ENCODE measurements around the gene SATB2.

SATB2 gene

DNA sequence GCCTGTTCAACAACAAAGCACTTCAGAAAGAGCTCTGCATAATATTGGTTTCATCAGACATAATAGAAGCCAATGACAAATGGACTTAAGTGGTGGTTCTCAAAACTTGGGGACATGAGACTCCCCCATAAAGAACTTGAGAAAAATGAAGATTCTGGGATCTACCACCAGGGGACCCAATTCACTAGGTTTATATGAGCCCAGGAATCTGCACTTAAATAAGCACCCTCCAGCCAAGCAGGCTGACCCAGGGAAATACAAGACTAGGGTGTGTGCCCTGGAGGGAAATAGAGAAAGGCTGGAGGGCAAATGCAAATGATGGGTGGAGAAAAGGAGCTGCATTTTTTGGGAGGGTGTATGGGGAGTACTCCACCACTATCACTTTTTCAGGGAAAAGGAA, 52.5 kb downstream of the SATB2 start:
- DNase-seq (ENCODE audit: low read depth in 2 of 2) = no peak

DNA sequence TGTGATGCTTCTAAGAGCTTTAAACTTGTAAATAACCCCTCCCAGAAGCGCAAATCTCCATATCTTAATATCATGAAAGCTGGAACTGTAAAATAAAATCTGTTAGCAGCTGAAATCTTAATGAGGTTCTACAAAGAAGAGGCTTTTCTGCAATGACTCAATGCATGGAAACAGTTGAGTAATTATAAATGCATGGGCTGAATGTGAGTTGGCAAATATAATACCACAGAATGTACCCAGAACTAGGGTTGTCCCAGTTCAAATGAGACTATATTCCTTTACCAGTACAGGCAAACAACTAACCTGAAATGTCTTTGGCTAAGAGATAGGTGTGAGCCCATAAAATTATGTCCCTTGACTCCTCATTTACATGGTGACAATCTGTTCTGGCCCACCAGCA, 52.9 kb downstream of the SATB2 start:
- DNase-seq (ENCODE audit: low read depth in 2 of 2) = no peak

DNA sequence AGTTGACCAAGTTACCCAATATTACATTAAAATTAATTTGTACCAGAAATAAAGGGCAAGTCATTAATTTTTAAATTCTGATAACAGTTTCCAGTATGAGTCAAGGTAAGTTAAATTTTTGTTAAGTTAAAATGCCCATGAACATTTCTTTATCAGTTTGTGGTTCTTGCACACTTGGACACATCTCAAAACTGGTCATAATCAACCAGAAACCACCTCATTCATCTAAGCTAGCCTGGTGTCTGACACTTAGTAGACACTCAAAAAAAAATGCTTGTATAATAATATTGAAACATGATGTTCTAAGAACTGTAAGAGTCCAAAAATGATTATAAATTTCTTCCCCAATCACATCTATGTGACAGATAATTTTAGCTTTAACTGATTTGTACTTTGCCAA, 62.4 kb downstream of the SATB2 start:
- DNase-seq (ENCODE audit: low read depth in 2 of 2) = no peak

DNA sequence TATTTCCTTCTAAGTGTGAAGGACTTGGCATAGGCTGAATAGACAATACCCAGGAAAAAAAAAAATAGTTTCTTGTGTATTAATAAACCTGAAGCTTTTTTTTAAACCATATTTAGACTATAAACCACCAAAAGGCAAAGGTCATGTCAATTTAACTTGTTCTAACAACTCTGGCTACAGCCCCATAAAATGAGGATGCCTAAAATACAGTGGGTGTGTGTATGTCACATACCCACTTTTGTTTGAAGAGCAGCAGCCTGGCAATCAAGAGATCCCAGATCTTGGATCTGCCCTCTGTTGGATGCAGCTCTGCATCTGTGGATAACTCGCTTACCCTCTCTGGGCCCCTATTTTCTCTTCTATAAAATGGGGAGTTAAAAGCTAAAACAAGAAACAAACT, 65.4 kb downstream of the SATB2 start:
- DNase-seq (ENCODE audit: low read depth in 2 of 2) = no peak

DNA sequence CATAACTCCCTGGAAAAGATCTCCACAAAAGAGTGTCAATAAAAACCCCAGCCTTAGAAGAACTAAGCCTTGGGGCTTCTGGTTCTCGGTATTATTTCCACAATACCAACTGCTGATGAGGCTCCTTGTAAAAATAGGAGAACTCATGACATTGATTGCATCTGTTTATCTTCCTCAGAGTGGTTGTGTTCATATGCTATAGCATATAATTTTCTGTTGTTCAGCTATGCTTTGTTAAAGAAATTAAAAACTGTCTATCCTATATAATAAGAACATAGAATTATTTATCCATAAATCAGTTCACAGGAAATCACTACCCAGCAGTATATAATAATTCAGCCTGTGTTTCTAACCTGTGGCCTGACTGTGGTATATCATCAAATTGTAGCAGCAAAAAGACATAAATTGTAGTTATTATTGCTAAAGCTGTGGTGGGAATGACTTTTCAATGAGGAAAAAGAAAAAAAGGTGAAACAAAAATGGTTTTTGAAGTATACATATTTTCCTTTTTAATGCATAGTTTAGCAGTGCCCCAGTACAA, 68.9 kb downstream of the SATB2 start:
- no peak for DNase-seq (ENCODE audit: low read depth in 2 of 2)

DNA sequence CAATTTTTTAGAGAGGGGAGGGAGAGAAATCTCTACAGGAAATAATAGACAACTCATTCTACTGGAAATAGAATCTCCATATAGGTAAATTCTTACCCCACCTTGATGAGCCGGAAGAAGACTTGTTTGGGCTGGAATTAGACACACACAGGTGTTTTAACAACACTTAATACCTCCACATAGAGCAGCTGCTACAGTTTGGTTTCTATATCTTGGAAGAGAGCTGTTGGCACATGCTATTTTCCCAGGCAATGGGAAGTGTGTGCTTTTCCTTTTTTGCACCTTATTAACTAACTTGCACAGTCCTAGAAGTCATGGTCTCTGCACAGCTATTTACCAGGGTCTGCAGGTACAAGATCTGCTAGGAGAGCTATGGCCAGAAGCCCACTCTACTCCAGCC, 73.7 kb downstream of the SATB2 start:
- DNase-seq (ENCODE audit: low read depth in 2 of 2) = no peak

DNA sequence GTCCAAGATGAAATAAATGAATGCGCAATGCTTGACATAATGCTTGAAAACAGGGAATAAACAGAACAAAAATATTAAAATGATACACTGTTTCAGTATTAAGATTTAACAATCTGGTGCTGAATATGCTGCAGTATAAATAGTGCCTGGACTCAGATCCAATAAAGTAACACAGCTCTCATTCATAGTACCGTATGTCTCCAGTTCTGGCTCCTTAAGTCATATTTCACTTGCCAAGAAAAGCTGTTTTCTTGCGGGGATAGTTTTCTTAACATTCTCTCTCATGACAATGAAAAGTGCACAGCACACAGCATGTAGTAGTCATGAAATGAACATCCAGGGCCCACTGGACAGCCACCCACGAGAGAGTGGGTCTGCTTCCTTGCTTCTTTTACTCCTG, 74.7 kb downstream of the SATB2 start:
- DNase-seq (ENCODE audit: low read depth in 2 of 2) = no peak

DNA sequence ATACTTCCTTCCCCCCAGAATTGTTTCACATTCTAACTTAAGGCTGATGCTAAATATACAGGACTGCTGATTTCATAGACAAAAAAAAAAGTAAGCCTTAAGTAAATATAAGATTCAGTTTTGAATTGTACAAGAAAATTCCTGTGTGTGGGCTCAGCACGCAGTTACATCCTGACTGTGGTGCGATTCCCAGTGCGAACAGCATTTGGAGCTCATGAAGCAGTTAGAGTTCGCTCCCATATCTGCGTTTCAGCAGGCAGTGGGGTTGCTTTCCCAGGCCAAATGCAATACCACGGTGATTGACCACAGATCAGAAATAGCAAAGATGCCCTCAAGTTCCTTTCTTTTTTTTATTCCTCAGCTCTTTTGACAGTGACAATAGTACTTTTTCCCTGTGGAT, 75.6 kb downstream of the SATB2 start:
- DNase-seq (ENCODE audit: low read depth in 2 of 2) = no peak

DNA sequence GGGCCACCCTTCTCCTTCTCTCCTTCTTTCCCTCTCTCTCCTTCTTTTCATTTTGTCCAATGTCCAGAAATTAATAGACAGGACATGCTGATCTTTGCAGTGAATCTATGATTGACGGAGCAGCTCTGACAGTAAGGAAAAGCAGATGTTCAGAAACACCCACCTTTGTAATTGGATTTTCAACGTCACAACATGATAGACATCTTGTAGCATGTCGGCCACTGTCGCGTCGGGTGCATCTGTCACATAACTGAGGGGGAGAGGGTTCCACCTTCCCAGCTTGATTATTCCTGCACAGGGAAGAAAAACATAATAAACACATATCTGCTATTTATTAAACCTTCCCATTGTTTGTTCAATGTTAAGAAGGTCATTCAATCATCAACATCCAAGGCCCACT, 76.2 kb downstream of the SATB2 start:
- no peak for DNase-seq (ENCODE audit: low read depth in 2 of 2)

DNA sequence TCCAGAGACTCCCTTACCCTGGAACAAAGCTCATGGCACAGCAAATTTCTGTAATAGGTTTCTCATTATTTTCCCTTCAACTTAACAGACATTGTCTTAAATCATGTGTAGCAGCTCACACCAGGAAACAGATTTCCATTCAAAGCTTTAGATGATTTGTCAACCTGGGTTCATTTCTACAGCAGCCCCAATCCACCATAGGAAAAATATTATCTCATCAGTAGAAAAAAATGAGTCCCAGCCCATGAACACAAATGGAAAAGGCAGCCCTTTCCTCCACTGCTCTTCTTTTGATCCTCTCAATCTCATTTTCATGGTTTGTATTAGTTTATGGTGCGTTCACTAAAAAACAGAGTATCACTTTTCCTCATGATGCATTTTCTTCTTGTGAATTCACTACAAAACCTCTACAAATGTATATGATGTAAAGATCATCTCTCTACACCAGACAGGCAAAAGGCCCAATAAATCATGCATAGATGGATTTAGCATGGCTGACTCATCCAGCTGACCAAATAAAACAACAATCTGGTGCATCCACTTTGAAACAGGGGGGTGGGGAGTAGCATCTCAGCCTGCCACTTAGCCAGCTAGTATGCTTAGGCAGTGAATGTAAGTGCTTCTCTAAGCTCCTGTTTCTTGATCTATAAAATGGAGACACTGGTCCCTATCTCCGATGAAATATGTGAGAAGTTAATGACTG, 78.6 kb downstream of the SATB2 start:
- no peak for DNase-seq (ENCODE audit: low read depth in 2 of 2)

DNA sequence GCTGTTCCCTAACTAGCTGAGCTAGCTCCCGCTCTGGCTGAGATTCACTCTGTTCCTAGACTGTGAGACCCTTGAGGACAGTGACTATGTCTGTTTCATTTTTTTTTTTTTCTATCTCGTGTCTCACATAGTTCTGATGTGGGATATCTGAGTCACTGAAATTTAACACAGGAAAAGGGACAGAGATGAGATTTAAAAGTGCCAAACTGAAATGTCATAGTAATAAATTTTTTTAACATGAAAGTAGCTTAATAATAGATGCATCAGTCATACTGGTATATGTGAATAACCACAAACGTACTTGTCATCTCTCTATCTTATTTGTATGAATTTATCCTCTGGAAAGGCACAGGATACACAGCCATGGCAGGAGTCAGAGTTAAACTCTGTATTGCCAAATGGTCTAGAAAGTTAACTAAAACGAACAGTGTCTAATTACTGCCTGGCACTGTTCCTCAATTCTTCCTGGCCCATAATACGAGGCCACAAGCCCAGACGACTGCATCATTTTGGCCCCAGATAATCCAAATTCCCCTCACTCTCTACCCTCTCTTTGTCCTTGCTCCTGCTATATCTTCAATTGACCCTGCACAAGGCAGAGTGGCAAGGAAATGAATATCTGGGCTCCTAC, 87.5 kb downstream of the SATB2 start:
- no peak for DNase-seq (ENCODE audit: low read depth in 2 of 2)

DNA sequence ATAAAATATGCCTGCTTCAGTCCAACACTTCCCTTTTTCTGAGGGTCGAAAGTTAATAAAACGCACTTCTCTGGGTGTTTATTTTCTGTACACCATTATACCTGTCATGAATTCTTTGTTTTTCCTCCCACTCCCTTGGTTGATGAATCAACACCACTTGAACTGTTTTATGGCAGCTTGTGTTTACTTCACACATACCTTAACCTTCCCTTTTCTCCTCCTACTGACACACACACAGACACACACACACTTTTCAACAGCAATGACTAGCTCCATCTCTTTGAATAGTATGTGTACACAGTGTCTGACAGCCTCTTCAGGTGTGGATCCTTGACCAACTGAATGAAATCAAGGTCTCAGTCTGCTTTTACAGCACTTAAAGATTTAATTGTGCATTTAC, 91.3 kb downstream of the SATB2 start:
- DNase-seq (ENCODE audit: low read depth in 2 of 2) = no peak

DNA sequence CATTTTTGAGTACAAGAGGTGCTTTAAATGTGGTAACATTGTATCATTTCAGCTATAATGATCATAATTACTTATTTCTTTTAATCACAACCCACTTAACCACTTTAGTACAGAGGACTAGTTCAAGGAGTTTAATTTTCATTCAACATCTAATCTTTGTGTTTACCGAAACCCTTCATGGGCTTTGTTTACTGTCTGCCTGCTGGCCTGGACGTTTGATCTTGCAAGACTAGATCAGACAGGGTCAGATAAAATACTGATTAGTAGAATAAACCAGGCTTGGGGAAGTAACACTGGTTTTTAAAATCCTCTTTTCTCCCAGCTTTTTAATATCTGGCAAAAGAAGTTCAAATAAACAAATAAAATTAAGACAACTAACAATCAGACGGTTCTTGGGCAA, 93.6 kb downstream of the SATB2 start:
- no peak for DNase-seq (ENCODE audit: low read depth in 2 of 2)

DNA sequence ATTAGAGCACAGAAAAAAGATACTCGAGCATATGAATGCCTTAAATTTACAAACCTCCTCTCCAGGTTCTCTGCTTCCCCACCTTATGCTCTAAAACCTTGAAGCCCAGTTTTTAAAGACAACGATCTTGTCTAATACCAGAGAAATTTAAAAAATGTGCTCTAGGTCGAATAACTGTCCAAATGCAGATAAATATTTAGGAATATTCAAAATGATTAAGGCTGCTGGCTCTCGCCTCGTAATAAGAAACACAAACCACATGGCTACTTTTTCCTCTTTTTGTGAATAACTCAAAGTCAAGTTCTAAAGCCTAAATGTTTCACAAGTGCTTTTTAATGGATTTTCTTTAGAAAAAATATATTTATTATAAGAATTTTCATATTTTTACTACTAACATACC, 101.3 kb downstream of the SATB2 start:
- no peak for DNase-seq (ENCODE audit: low read depth in 2 of 2)

DNA sequence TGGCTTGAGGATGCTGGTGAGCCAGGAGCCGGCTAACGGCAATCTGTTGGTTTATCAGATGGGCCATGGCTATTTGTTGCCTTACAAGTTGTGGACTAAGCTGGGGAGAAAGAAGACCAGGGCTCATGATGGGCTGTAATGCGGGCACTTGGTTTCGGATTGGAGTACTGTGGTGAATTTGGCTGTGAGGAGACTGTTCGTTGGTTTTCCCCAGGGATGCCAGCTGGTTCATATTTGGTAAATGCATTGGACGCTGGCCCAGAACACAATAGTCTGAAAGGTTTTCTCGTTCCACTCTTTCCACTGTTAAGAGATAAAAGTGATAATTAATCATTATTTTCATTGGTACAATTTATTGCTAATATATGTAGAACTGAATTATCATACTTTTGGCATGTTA, 108.9 kb downstream of the SATB2 start:
- no peak for DNase-seq (ENCODE audit: low read depth in 2 of 2)

DNA sequence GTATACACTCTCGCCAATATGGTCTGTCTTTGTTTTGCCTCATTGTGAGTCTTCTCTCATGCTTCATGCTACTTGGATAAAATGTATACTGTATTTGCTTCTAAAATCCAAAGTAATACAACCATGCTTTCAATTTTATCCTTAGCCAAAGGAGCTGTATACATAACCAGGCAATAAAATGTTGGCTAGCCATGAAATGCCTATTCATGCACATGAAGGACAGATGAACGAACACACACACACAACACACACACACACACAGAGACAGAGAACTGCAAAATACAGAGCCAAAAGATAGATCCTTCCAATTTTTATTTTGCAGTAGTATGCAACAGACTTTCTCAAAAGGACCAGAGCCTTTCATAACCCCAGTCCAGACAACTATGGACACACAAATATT, 113.7 kb downstream of the SATB2 start:
- no peak for DNase-seq (ENCODE audit: low read depth in 2 of 2)

DNA sequence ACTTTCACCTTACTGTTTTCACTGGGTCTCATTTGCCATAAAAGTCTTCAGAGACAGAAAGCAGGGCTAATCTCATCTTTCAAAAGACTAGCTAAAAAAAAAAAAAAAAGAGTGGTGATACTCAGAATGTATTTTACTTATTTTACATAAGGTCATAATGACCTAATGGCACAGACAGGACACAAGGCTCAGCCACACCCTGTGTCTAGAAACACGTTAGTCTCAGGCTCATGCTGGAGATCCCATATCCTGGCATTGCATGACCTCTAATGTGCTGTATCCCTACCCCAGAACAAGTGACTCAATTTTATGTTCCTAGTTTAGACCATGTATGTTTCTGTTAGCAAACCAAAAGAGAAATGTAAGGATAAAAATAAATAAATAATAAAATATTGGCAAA, 115.4 kb downstream of the SATB2 start:
- DNase-seq (ENCODE audit: low read depth in 2 of 2) = no peak

DNA sequence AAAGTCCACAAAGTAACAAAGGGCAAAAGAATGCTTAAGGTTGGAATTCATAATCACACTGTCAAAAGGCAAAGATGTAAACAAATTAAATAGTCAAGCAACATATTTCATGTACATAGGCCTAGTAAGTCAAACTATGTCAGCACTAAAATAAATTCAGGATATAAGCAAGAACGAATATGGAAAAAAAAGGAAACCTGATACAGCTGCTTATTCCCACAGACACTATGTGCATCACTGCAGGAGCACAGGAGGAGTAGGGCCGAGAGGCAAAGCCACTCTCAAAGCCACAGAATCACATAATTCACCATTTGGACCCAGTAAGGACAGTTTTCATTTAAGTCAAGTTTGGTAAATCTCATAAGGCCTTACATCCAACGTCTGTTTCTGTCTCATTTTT, 116.6 kb downstream of the SATB2 start:
- DNase-seq (ENCODE audit: low read depth in 2 of 2) = no peak

DNA sequence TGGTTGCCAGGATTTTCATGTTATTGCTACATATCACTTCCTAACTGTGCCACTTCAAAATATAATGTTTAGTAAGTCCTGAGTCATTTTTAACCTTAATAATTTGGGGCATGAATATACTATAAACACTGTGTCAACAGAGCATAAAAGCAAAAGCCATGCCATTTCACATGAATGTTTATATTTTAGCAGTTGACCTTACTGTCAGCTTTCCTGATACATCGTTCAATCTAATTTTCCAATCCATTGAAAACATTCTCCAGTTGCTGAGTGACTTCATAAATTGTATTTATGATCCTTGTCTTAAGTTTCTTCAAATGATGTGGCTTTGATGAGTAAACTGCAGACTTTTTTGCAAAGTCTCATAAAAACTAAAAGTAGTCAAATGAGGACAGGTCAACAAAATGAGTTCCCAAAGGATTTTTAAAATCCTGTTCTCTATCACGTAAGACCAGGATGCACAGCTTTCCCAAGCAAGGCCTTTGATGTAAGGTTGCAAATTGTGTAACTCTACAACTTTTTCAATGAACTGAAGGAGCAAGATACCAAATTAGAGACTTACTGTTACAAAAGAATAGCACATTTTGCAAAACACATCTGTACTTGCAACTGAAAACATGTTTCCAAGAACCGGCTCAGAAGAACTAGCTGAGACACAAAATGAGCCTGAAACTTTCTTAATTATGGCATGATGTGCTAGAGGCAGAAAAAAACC, 117.7 kb downstream of the SATB2 start:
- DNase-seq (ENCODE audit: low read depth in 2 of 2) = no peak

DNA sequence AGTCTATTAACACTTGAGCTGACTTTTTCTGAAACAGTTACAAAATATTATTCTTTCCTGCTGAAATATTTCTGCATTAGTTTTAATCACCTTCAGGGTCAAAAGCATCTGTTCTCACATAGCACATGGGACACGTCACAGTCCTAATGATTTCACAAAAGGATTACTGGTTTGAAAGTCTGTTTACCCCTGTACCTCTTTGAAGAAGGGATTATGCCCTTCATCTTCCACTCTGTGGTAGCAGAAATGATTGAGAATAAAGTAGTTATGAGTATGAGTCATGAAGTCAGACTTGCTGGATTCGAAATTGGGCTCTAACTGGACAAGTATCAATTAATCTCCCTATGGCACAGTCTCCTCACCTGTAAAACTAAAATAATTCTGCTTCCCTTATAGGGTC, 121.2 kb downstream of the SATB2 start:
- DNase-seq (ENCODE audit: low read depth in 2 of 2) = no peak

DNA sequence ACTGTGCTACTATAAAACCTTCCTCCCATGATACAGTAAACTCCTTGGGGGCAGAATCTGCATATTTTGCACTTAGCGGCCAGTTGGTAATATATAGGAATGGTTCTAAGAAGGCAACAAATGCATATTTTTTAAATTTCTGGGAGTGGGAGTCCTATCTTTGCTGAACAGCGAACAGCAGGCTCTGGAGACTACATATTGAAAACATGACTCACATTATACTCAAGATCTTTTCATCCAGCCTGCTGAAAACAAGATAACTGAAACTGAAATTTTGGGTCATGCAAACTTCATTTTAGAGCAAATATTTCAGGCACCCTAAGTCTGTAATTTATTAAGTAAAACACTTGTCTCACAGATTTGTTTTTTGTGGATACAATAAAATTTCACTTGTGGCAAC, 122.2 kb downstream of the SATB2 start:
- no peak for DNase-seq (ENCODE audit: low read depth in 2 of 2)

DNA sequence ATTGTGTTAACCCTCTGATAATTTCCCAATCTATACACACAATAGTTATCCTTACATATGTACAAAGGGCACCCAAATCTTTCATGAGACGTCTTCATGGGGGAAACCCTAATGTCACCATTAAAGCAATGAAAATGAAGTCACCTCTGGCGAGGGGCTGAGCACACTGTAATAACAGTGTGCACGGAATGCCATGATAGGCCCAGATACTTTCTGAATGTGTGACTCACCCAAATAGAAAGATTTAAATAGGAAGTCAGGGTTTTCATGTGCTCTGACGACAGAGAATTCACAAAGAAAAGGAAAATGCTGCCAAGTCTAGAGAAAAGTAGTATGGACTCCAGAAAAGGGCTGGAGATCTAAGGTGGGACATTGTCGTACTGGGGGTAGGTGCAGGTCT, 128.3 kb downstream of the SATB2 start:
- DNase-seq (ENCODE audit: low read depth in 2 of 2) = no peak

DNA sequence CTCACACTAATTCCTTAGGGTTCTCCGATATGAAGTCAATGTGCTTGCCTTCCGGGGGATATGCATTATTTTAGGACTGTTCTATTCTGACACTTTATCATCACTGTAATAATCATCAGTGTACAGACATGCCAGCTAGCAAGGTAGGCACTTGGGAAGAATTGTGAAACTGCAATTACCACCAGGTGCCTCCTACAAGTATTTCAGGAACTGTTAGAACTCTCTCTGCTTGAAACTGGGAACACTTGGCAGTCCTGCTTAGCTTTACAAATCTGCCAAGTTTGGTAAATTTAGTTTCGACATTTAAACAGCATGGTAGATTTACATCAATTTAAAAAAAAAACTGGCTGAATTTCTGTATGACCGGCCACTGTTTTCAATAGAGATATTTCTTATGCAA, 128.7 kb downstream of the SATB2 start:
- no peak for DNase-seq (ENCODE audit: low read depth in 2 of 2)
